Spleen (tissue), 11 donors: ENCODE measurements around the gene RPTOR. TPM values are rescaled to one million over a fixed set of nuclear protein-coding genes. Genes with fewer than 3 reads are reported as not detected.
A peak's percentile ranks its signal among the peaks of the same experiment; 100 is the strongest.
"Not testable (repeated sequence)": the region's sequence is repeated elsewhere in the genome, so short reads cannot be mapped to it uniquely, and the experiment has no call there.

Experiments
- DNase-seq: peaks from one replicate; pipeline ENCODE4 v3.0.0-alpha.2; 2020
- H3K27ac ChIP-seq, 8 donors: fragments of 200-600 bp; sonication (generic) in 7 of 8; 1 replicate in 4 of 8; 2 replicates in 4 of 8; pipeline versions ENCODE4 v1.5.0 to v1.8.0; 2016 to 2021; ENCODE audit warnings: inconsistent platforms in 4 of 8, mild to moderate bottlenecking in 4 of 8, moderate library complexity in 1 of 8
- H3K27me3 ChIP-seq, 7 donors: fragments of 200-600 bp; sonication (generic) in 6 of 7; replicated peaks in 1 of 7; 1 replicate in 4 of 7; 2 replicates in 3 of 7; pipeline versions ENCODE4 v1.5.0 to v1.8.0; 2016 to 2021; ENCODE audit warnings: inconsistent platforms in 3 of 7, mild to moderate bottlenecking in 1 of 7
- H3K36me3 ChIP-seq, 6 donors: fragments of 200-600 bp; sonication (generic) in 5 of 6; 1 replicate in 4 of 6; 2 replicates in 2 of 6; pipeline versions ENCODE4 v1.5.0 to v1.8.0; 2016 to 2021; ENCODE audit warnings: inconsistent platforms in 2 of 6
- H3K4me1 ChIP-seq, 6 donors: fragments of 200-600 bp; sonication (generic) in 5 of 6; 1 replicate in 3 of 6; 2 replicates in 3 of 6; pipeline versions ENCODE4 v1.5.0 to v1.8.0; 2016 to 2021; ENCODE audit warnings: inconsistent platforms in 3 of 6
- H3K4me3 ChIP-seq, 8 donors: fragments of 200-600 bp; sonication (generic) in 7 of 8; 1 replicate in 4 of 8; 2 replicates in 4 of 8; pipeline versions ENCODE4 v1.5.0 to v1.8.0; 2016 to 2021; ENCODE audit warnings: inconsistent platforms in 4 of 8, mild to moderate bottlenecking in 4 of 8, moderate library complexity in 2 of 8
- H3K9me3 ChIP-seq, 8 donors: fragments of 200-600 bp; sonication (generic) in 7 of 8; 1 replicate in 4 of 8; 2 replicates in 4 of 8; pipeline versions ENCODE4 v1.5.0 to v1.8.0; 2016 to 2021; ENCODE audit warnings: inconsistent platforms in 4 of 8
- CTCF ChIP-seq, 11 experiments: fragments of 200-600 bp in 7 of 11; fragments of 450-650 bp in 4 of 11; sonication (generic) in 4 of 11; IDR thresholded peaks in 8 of 11; conservative IDR thresholded peaks in 3 of 11; 1 replicate in 7 of 11; 2 replicates in 4 of 11; pipeline versions ENCODE4 v1.4.0 to v1.8.0; 2016 to 2021; ENCODE audit warnings: antibody characterized with exemption in 11 of 11, inconsistent platforms in 4 of 11, mild to moderate bottlenecking in 1 of 11
- POLR2A ChIP-seq, 3 donors: fragments of 450-650 bp; IDR thresholded peaks; one replicate each; pipeline ENCODE4 v1.5.1; 2017; ENCODE audit warnings: antibody characterized with exemption in 3 of 3, mild to moderate bottlenecking in 1 of 3
- POLR2AphosphoS5 ChIP-seq, 3 donors: sonication (generic); formaldehyde crosslinking; IDR thresholded peaks; one replicate each; pipeline ENCODE4 v1.5.1; 2017; ENCODE audit warnings: antibody characterized with exemption in 3 of 3
- WGBS, 5 donors: extraction: QIAGEN DNeasy Blood & Tissue Kit in 3 of 5; methylation state at CpG; one replicate each; pipeline versions ENCODE4 v1.1.5 to v1.1.7; 2013 to 2018; 5-methylcytosine and 5-hydroxymethylcytosine counted together
- intact Hi-C: fragments of 100-400 bp; cut with DNase I; formaldehyde crosslinking; loops from one replicate; pipeline ENCODE4 v1.15.0; 2023; ENCODE audit warnings: low total_unique reads
- polyA plus RNA-seq, 3 donors: library from polyadenylated mRNA; stranded (reverse); fragments of 200-250 nt; gene quantifications; one replicate each; pipeline ENCODE4 v1.2.1, GENCODE V29; 2013
- total RNA-seq, 7 donors: library from RNA; depleted of rRNA in 3 of 7; stranded (reverse); fragments of >200 nt in 3 of 7; fragmentation: NEBNext Ultra II Directional in 4 of 7; extraction: Animal tissue kit (Norgen Biotek cat#: 25700) in 4 of 7; gene quantifications; one replicate each; pipeline versions ENCODE4 v1.1.0 to v1.2.1, GENCODE V29; 2016 to 2021
- donor health status: healthy with polysubstance abuse.
- donor health status: DM: no; HTN: no; CAD: no; lungs with moderate emphysema.
- donor health status: DM: no; HTN: no; CAD: no.
- donor health status: Bipolar disorder and iron deficiency.
- donor health status: healthy.
- donor health status: DM: no; HTN: no; CAD: no.
- donor health status: DM: yes; HTN: yes; CAD: no.

RPTOR gene
- total and polyA plus RNA-seq, 10 donors = 3.1 to 61.2 (median 40.7) TPM

- Histone ChIP-seq H3K4me3 (no peak overlapping the region), H3K27ac (no peak overlapping the region), H3K27me3 (no peaks in the 10 kb centered on the region), H3K4me1 (peaks cover 0 to 24% (median 1%) of the 10 kb centered on the region in 6 donors), H3K36me3 (peaks cover 0 to 26% (median 0%) of the 10 kb centered on the region in 6 donors), H3K9me3 (no peaks in the 10 kb centered on the region)
- DNase-seq = no peak
- intact Hi-C loops = no loop called here
- 95 to 98% (median 96%) methylated on average over 9 of the region's 9 CpGs for WGBS, 5 donors
- TF ChIP-seq POLR2AphosphoS5 (IDR thresholded peaks at IDR 0.05) (no peak), POLR2A (IDR thresholded peaks at IDR 0.05) (no peak), CTCF (IDR thresholded peaks at IDR 0.05 in 8 of 11, conservative IDR thresholded peaks at IDR 0.05 in 3 of 11) (no peak)
These were observed 269.9 kb downstream of the RPTOR start for GRCh38 chr17:80814491-80814890.

GRCh38 chr17:80815151-80815681, 270.6 kb downstream of the RPTOR start:
- H3K4me3 ChIP-seq = no peak overlapping the region
- DNase-seq = peak; percentile 60
- 79 to 93% (median 87%) methylated on average over 10 of the region's 10 CpGs for WGBS, 5 donors
- no peak for TF ChIP-seq POLR2A (IDR thresholded peaks at IDR 0.05)
- no peak for TF ChIP-seq POLR2AphosphoS5 (IDR thresholded peaks at IDR 0.05)
- peaks cover 0 to 26% (median 0%) of the 10 kb centered on the region in 6 donors for H3K36me3 ChIP-seq
- no peaks in the 10 kb centered on the region for H3K9me3 ChIP-seq
- peaks cover 0 to 32% (median 3%) of the 10 kb centered on the region in 6 donors for H3K4me1 ChIP-seq
- H3K27me3 ChIP-seq = no peaks in the 10 kb centered on the region
- intact Hi-C loops = no loop called here
- H3K27ac ChIP-seq = no peak overlapping the region

DNA sequence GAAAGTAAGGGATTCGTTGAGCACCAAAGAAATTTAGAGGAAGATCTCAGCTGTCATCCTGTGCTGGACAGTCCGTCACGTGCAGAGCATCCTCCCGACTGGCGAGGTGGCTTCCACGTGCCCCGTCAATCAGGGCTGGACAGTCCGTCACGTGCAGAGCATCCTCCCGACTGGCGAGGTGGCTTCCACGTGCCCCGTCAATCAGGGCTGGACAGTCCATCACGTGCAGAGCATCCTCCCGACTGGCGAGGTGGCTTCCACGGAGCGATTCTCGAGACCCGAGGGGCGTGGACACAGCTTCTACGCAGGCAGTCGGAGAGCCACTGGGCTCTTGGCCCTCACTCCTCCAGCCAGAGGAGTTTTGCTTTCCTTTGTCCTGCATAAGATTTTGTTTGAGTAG, 271.1 kb downstream of the RPTOR start:
- H3K9me3 ChIP-seq, H3K27ac ChIP-seq, H3K4me3 ChIP-seq, intact Hi-C loops, H3K27me3 ChIP-seq: not testable (repeated sequence)
- H3K36me3 ChIP-seq = peaks cover 0 to 26% (median 0%) of the 10 kb centered on the region in 6 donors
- peaks cover 0 to 36% (median 6%) of the 10 kb centered on the region in 6 donors for H3K4me1 ChIP-seq
- DNase-seq = peak; percentile 27
- WGBS, 5 donors = 93 to 98% (median 96%) methylated on average over 19 to 23 of the region's 23 CpGs

- TF ChIP-seq POLR2A (IDR thresholded peaks at IDR 0.05) (no peak), CTCF (IDR thresholded peaks at IDR 0.05 in 8 of 11, conservative IDR thresholded peaks at IDR 0.05 in 3 of 11) (no peak)
These were observed 271.8 kb downstream of the RPTOR start for GRCh38 chr17:80816241-80817103.

DNA sequence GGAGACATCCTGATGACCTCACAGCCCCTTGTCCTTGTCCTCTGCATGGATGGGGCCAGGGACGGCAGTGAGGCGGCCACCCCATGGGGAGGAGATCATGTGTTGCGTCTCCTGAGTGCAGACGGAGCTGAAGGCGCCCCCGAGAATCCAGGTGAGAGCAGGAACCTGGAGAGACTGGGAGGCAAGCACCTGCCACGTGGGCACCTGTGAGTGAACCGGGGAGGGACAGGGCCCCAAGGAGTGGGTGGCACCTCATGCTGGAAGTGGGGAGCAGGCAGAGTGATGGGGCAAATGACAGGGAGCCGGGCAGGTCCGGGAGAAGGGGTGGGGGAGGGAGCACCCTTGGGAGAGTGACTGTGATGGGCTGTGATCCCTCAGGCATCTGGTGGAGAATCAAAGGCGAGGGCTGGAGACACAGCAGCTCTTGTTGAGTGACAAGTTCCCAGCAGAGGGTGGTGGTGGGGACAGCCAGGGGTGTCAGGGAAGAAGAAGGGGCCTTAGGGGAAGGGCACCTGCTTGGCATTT, 272.7 kb downstream of the RPTOR start:
- Histone ChIP-seq H3K4me1 (peaks cover 0 to 24% (median 5%) of the 10 kb centered on the region in 6 donors), H3K27me3 (no peaks in the 10 kb centered on the region), H3K36me3 (peaks cover 0 to 29% (median 0%) of the 10 kb centered on the region in 6 donors), H3K9me3 (no peaks in the 10 kb centered on the region), H3K27ac (no peak overlapping the region), H3K4me3 (no peak overlapping the region)
- peak; percentile 52 for DNase-seq
- 90 to 97% (median 96%) methylated on average over 11 of the region's 11 CpGs for WGBS, 5 donors
- intact Hi-C loops = no loop called here
- TF ChIP-seq CTCF (IDR thresholded peaks at IDR 0.05 in 8 of 11, conservative IDR thresholded peaks at IDR 0.05 in 3 of 11) (no peak), POLR2AphosphoS5 (IDR thresholded peaks at IDR 0.05) (no peak), POLR2A (IDR thresholded peaks at IDR 0.05) (no peak)

More at GRCh38 chr17:80816241-80817103, 271.8 kb downstream of the RPTOR start:
- H3K4me1 ChIP-seq = peaks cover 0 to 32% (median 6%) of the 10 kb centered on the region in 6 donors
- H3K36me3 ChIP-seq = peaks cover 0 to 27% (median 0%) of the 10 kb centered on the region in 6 donors
- peak; percentile 62 for DNase-seq
- no peak overlapping the region for H3K4me3 ChIP-seq
- H3K27ac ChIP-seq = no peak overlapping the region
- WGBS, 5 donors = 92 to 97% (median 94%) methylated on average over 23 to 24 of the region's 24 CpGs
- no peaks in the 10 kb centered on the region for H3K27me3 ChIP-seq
- H3K9me3 ChIP-seq = no peaks in the 10 kb centered on the region
- intact Hi-C loops = no loop called here
